Lower leg skin (tissue), 3 donors: ENCODE data around the gene HNRNPH2.

Experiments
- POLR2A ChIP-seq, 2 donors: fragments of 450-650 bp; IDR thresholded peaks; one replicate each; pipeline ENCODE4 v1.6.1; 2016 to 2017; ENCODE audit warnings: antibody characterized with exemption in 2 of 2, mild to moderate bottlenecking in 1 of 2, moderate library complexity in 1 of 2
- TF ChIP-seq, protein P1 (sequence below), 3 donors: fragments of 450-650 bp; IDR thresholded peaks; one replicate each; pipeline ENCODE4 v1.5.1; 2016; ENCODE audit warnings: antibody characterized with exemption in 3 of 3, mild to moderate bottlenecking in 3 of 3, moderate library complexity in 2 of 3

DNA sequence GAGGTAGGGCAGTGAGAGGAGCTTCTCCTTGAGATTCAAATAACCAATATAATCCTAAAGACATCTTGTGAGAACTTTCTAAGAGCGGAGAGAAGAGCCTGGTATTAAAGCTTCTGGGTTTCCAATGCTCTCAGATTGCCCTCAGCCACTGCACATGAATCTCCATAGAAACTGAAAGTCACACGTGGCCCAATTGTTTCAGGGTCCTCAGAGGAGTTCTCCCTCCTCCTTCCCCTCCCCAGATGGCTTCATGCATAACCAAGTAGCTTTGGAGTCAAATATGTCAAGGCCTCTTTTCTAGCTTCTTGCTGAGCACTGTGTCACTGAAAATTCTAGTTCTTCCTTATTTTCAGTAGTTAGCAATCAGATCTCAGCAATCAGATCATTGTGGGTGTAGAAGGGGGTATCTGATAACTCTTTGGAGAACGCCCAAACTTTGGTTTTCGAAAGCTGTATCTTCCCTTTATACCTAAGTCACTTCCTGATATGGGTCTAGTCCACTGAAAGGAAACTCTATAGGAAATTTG, 24.3 kb upstream of the HNRNPH2 start:
- TF ChIP-seq POLR2A (IDR thresholded peaks at IDR 0.05): no peak
- TF ChIP-seq, protein P1, sequence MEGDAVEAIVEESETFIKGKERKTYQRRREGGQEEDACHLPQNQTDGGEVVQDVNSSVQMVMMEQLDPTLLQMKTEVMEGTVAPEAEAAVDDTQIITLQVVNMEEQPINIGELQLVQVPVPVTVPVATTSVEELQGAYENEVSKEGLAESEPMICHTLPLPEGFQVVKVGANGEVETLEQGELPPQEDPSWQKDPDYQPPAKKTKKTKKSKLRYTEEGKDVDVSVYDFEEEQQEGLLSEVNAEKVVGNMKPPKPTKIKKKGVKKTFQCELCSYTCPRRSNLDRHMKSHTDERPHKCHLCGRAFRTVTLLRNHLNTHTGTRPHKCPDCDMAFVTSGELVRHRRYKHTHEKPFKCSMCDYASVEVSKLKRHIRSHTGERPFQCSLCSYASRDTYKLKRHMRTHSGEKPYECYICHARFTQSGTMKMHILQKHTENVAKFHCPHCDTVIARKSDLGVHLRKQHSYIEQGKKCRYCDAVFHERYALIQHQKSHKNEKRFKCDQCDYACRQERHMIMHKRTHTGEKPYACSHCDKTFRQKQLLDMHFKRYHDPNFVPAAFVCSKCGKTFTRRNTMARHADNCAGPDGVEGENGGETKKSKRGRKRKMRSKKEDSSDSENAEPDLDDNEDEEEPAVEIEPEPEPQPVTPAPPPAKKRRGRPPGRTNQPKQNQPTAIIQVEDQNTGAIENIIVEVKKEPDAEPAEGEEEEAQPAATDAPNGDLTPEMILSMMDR (IDR thresholded peaks at IDR 0.05): no peak
